Subcutaneous preadipocyte (primary cell): ENCODE measurements around the gene HNF1B. TPM values are rescaled to one million over a fixed set of nuclear protein-coding genes. Genes with fewer than 3 reads are reported as not detected.

Source experiments
- total RNA-seq: library from RNA; depleted of rRNA; stranded (reverse); fragments of >200 nt; gene quantifications from 2 replicates; pipeline ENCODE4 v1.2.3, GENCODE V29; 2012

The HNF1B gene, protein sequence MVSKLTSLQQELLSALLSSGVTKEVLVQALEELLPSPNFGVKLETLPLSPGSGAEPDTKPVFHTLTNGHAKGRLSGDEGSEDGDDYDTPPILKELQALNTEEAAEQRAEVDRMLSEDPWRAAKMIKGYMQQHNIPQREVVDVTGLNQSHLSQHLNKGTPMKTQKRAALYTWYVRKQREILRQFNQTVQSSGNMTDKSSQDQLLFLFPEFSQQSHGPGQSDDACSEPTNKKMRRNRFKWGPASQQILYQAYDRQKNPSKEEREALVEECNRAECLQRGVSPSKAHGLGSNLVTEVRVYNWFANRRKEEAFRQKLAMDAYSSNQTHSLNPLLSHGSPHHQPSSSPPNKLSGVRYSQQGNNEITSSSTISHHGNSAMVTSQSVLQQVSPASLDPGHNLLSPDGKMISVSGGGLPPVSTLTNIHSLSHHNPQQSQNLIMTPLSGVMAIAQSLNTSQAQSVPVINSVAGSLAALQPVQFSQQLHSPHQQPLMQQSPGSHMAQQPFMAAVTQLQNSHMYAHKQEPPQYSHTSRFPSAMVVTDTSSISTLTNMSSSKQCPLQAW
- total RNA-seq = not detected in 2 replicates

DNA sequence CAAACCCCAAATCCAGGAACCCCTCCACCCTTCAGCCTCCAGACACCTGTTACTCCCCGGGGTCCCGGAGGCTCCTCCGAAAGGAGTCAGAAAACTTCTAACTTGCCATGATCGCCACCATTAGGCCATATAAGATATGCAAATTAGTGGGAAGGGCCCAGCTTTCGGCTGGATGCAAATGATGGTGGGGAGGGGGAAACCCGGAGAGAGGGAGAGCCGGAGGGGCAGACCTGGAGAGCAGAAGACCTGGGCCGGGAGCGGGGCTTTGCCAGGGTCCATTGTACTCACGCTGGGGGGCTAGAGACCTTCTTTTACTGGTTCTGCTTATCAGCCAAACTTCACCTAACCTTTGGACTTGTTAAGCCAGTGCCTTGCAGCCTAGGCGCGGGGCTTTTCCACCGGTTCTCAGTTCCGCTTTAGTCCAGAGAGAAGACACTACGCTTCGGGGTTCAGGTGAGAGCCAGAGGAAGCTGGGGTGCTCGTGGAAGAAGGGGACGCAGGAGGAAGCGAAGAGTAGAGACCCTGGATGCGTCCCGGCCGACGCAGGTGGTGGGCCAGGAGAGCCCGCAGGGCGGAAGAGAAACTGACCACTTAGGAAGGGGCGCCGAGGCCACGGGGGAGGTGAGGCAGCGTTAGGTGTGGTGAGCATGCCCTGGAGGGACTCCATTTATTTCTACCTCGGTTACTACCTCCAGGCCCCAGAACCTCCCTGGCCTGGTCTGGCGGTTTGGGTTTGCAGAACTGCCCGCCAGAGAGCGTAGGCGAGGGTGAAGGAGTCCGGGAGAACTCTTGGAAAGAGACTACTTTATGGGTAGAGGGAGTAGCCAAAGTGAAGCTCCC lies at the start of gene HNF1B:
Gene HNF1B, minus strand, starts transcription at position 99 of the 840 bp plus-strand sequence. CDS start 175 bp downstream, outside the sequence.

DNA sequence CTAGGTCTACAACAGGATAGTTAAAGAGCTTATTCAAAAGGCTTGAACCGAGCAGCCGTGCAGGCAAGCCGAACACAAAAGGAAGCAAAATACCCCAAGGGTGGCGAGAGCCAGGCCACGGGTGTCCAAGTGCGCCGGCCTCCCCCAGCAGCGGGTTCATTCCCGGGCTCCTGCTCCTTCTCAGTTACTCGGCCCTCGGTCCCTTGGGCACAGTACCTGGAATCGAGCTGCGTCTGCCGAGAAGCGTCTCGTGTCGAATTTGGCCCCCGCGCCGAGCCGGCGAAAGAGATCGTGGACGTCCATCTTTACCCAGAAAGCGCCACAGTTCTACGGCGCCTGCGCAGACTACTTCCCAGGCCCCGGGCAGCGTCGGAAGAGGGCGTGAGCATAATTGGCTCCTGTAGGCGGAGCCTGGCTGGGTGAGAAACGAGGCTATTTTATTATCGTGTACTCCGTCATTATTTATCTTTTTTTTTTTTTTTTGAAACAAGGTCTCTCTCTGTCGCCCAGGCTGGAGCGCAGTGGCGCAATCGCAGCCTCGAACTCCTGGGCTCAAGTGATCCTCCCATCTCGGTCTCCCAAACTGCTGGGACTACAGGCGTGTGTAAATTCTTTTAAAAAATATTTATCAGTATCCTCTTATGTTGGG lies 101.6 kb downstream of the HNF1B start, which contains the start of gene DDX52:
Gene DDX52, minus strand, starts transcription at position 329 of the 649 bp plus-strand sequence. Its CDS starts 26 bp downstream, at position 303.

Other genes starting within 250 kb of the HNF1B start
- gene SYNRG, start 135.6 kb downstream of the HNF1B start, total RNA-seq = 10.7 and 16.0 TPM in 2 replicates
- gene DDX52, start 101.6 kb downstream of the HNF1B start, total RNA-seq = 17.3 and 27.2 TPM in 2 replicates
- not detected in 2 replicates for gene TBC1D3K, start 179.4 kb upstream of the HNF1B start, total RNA-seq
- 1.4 and 2.6 TPM in 2 replicates for gene TBC1D3L, start 244.0 kb upstream of the HNF1B start, total RNA-seq